COR-L47 (cell line): ENCODE measurements around the gene SAMD4A.

ENCODE experiments used
- DNase-seq: peaks from one replicate; lab custom pipeline; 2025; lab: John Stamatoyannopoulos, UW

Gene SAMD4A

GRCh38 chr14:54632452-54632851, 65.5 kb downstream of the SAMD4A start:
- no peak for DNase-seq

- no peak for DNase-seq
These were observed 66.1 kb downstream of the SAMD4A start for GRCh38 chr14:54633076-54633475.

- no peak for DNase-seq
These were observed 70.6 kb downstream of the SAMD4A start for GRCh38 chr14:54637270-54638134.

GRCh38 chr14:54638135-54638446, 71.2 kb downstream of the SAMD4A start:
- no peak for DNase-seq

GRCh38 chr14:54639611-54640010, 72.7 kb downstream of the SAMD4A start:
- DNase-seq = no peak

GRCh38 chr14:54640506-54640905, 73.6 kb downstream of the SAMD4A start:
- DNase-seq = no peak

- DNase-seq = no peak
These were observed 75.2 kb downstream of the SAMD4A start for GRCh38 chr14:54642121-54642520.

- no peak for DNase-seq
These were observed 76.1 kb downstream of the SAMD4A start for GRCh38 chr14:54642801-54643695.

- no peak for DNase-seq
These were observed 76.8 kb downstream of the SAMD4A start for GRCh38 chr14:54643696-54644176.

GRCh38 chr14:54645639-54646038, 78.7 kb downstream of the SAMD4A start:
- no peak for DNase-seq

- DNase-seq = no peak
These were observed 79.7 kb downstream of the SAMD4A start for GRCh38 chr14:54646626-54647025.

- no peak for DNase-seq
These were observed 80.5 kb downstream of the SAMD4A start for GRCh38 chr14:54647378-54647777.

- DNase-seq = no peak
These were observed 82.1 kb downstream of the SAMD4A start for GRCh38 chr14:54649056-54649455.

- no peak for DNase-seq
These were observed 83.5 kb downstream of the SAMD4A start for GRCh38 chr14:54650331-54650958.

GRCh38 chr14:54650959-54651351, 84.0 kb downstream of the SAMD4A start:
- no peak for DNase-seq

GRCh38 chr14:54651649-54652048, 84.7 kb downstream of the SAMD4A start:
- DNase-seq = no peak

- no peak for DNase-seq
These were observed 85.3 kb downstream of the SAMD4A start for GRCh38 chr14:54652188-54652587.

- DNase-seq = no peak
These were observed 85.7 kb downstream of the SAMD4A start for GRCh38 chr14:54652605-54653052.

GRCh38 chr14:54653712-54654469, 87.0 kb downstream of the SAMD4A start:
- DNase-seq = no peak

GRCh38 chr14:54654605-54655004, 87.7 kb downstream of the SAMD4A start:
- DNase-seq = no peak

GRCh38 chr14:54658836-54659235, 91.9 kb downstream of the SAMD4A start:
- no peak for DNase-seq

- no peak for DNase-seq
These were observed 92.4 kb downstream of the SAMD4A start for GRCh38 chr14:54659365-54659764.
